GM12878 (cell line): Measurements from ENCODE around the gene GPR6. TPM values are rescaled to one million over a fixed set of nuclear protein-coding genes. Genes with fewer than 3 reads are reported as not detected.

ENCODE experiments used
- BRCA1 ChIP-seq: IDR thresholded peaks from 2 replicates; pipeline ENCODE4 v1.6.1; 2011; ENCODE audit warnings: low read depth, low read length, improper control_type of control experiment
- NFYA ChIP-seq: IDR thresholded peaks from 2 replicates; pipeline ENCODE4 v1.6.1; 2011; ENCODE audit warnings: low read depth, mild to moderate bottlenecking, low read length, improper control_type of control experiment, borderline replicate concordance
- RCOR1 ChIP-seq: conservative IDR thresholded peaks from 2 replicates; pipeline ENCODE4 v1.6.1; 2012; ENCODE audit warnings: low read depth, low read length, improper control_type of control experiment
- STAT1 ChIP-seq: fragments of 450-650 bp; conservative IDR thresholded peaks from 2 replicates; pipeline ENCODE4 v1.6.1; 2014; ENCODE audit warnings: antibody characterized with exemption, mild to moderate bottlenecking
- WRNIP1 ChIP-seq: IDR thresholded peaks from 2 replicates; pipeline ENCODE4 v1.6.1; 2011; ENCODE audit warnings: low read depth, low read length, improper control_type of control experiment, borderline replicate concordance
- polyA plus RNA-seq, 11 experiments: library from polyadenylated mRNA; depleted of rRNA in 4 of 11; unstranded in 6 of 11; stranded (reverse) in 5 of 11; fragments of >200 nt; fragmentation: Nextera tagmentation in 4 of 11; fragmentation: Illumina TruSeq in 1 of 11; extraction: Ambion mirVana in 4 of 11; extraction: Trizol in 1 of 11; gene quantifications; 1 replicate in 1 of 11; 2 replicates in 10 of 11; pipeline versions ENCODE4 v1.2.1 to v1.2.3, GENCODE V29; 2011 to 2016; ENCODE audit warnings: inconsistent platforms in 2 of 11, missing spikeins in 2 of 11, low read depth in 1 of 11
- total RNA-seq, 4 experiments: library from RNA; depleted of rRNA in 3 of 4; stranded (reverse); fragments of >200 nt in 3 of 4; fragmentation: Illumina TruSeq in 1 of 4; extraction: Trizol in 1 of 4; gene quantifications; 2 replicates each; pipeline versions ENCODE4 v1.2.1 to v1.2.3, GENCODE V29; 2013 to 2021
- TF ChIP-seq, protein P1 (sequence below): fragments of 150-350 bp; IDR thresholded peaks from 2 replicates; pipeline ENCODE4 v1.6.1; 2016; ENCODE audit warnings: low read depth, low read length
- TF ChIP-seq, protein P2 (sequence below): fragments of 450-650 bp; IDR thresholded peaks from 2 replicates; pipeline ENCODE4 v1.6.1; 2016; ENCODE audit warnings: mild to moderate bottlenecking, moderate library complexity, borderline replicate concordance
- TF ChIP-seq, protein P3 (sequence below): fragments of 450-650 bp; conservative IDR thresholded peaks from 2 replicates; pipeline ENCODE4 v1.6.1; 2017; ENCODE audit warnings: mild to moderate bottlenecking, moderate library complexity

GPR6 gene
- total and polyA plus RNA-seq, 10 of the 15 experiments (the other 5 are each of a cell fraction or from before 2014, with no cell fraction given), result not detected

DNA sequence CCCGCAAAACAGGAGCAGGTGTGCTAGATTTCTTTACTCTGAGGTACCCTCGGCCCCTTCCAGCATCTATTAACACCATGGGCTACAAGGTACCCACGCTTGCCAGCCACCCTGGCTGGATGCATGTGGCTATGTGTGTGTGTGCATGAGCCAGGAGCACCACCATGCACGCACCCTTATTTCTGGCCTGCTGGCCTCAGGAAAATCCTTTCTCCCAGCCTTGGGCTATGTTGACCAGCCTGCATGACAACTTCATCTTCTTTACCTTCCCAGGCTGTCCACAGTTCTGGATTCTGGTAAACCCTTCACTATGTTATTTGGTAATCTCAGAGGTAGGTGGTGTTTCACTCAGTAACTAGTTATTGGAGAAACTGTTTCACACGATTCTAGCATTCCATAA is 40.4 kb downstream of the GPR6 start (continued):
- TF ChIP-seq, protein P1, sequence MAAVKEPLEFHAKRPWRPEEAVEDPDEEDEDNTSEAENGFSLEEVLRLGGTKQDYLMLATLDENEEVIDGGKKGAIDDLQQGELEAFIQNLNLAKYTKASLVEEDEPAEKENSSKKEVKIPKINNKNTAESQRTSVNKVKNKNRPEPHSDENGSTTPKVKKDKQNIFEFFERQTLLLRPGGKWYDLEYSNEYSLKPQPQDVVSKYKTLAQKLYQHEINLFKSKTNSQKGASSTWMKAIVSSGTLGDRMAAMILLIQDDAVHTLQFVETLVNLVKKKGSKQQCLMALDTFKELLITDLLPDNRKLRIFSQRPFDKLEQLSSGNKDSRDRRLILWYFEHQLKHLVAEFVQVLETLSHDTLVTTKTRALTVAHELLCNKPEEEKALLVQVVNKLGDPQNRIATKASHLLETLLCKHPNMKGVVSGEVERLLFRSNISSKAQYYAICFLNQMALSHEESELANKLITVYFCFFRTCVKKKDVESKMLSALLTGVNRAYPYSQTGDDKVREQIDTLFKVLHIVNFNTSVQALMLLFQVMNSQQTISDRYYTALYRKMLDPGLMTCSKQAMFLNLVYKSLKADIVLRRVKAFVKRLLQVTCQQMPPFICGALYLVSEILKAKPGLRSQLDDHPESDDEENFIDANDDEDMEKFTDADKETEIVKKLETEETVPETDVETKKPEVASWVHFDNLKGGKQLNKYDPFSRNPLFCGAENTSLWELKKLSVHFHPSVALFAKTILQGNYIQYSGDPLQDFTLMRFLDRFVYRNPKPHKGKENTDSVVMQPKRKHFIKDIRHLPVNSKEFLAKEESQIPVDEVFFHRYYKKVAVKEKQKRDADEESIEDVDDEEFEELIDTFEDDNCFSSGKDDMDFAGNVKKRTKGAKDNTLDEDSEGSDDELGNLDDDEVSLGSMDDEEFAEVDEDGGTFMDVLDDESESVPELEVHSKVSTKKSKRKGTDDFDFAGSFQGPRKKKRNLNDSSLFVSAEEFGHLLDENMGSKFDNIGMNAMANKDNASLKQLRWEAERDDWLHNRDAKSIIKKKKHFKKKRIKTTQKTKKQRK, result no peak
- TF ChIP-seq BRCA1 (no peak), RCOR1 (no peak), STAT1 (no peak), NFYA (no peak), WRNIP1 (no peak)
- TF ChIP-seq, protein P2, sequence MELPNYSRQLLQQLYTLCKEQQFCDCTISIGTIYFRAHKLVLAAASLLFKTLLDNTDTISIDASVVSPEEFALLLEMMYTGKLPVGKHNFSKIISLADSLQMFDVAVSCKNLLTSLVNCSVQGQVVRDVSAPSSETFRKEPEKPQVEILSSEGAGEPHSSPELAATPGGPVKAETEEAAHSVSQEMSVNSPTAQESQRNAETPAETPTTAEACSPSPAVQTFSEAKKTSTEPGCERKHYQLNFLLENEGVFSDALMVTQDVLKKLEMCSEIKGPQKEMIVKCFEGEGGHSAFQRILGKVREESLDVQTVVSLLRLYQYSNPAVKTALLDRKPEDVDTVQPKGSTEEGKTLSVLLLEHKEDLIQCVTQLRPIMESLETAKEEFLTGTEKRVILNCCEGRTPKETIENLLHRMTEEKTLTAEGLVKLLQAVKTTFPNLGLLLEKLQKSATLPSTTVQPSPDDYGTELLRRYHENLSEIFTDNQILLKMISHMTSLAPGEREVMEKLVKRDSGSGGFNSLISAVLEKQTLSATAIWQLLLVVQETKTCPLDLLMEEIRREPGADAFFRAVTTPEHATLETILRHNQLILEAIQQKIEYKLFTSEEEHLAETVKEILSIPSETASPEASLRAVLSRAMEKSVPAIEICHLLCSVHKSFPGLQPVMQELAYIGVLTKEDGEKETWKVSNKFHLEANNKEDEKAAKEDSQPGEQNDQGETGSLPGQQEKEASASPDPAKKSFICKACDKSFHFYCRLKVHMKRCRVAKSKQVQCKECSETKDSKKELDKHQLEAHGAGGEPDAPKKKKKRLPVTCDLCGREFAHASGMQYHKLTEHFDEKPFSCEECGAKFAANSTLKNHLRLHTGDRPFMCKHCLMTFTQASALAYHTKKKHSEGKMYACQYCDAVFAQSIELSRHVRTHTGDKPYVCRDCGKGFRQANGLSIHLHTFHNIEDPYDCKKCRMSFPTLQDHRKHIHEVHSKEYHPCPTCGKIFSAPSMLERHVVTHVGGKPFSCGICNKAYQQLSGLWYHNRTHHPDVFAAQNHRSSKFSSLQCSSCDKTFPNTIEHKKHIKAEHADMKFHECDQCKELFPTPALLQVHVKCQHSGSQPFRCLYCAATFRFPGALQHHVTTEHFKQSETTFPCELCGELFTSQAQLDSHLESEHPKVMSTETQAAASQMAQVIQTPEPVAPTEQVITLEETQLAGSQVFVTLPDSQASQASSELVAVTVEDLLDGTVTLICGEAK, result no peak
- TF ChIP-seq, protein P3, sequence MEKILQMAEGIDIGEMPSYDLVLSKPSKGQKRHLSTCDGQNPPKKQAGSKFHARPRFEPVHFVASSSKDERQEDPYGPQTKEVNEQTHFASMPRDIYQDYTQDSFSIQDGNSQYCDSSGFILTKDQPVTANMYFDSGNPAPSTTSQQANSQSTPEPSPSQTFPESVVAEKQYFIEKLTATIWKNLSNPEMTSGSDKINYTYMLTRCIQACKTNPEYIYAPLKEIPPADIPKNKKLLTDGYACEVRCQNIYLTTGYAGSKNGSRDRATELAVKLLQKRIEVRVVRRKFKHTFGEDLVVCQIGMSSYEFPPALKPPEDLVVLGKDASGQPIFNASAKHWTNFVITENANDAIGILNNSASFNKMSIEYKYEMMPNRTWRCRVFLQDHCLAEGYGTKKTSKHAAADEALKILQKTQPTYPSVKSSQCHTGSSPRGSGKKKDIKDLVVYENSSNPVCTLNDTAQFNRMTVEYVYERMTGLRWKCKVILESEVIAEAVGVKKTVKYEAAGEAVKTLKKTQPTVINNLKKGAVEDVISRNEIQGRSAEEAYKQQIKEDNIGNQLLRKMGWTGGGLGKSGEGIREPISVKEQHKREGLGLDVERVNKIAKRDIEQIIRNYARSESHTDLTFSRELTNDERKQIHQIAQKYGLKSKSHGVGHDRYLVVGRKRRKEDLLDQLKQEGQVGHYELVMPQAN, result no peak
